Thyroid gland (tissue), 4 donors: ENCODE measurements around the gene CDC42BPA. TPM values are rescaled to one million over a fixed set of nuclear protein-coding genes. Genes with fewer than 3 reads are reported as not detected.

Source experiments
- DNase-seq, 2 donors: peaks; one replicate each; pipeline ENCODE4 v3.0.0-alpha.2; 2019
- H3K27ac ChIP-seq, 3 donors: fragments of 200-600 bp; sonication (generic); 1 replicate in 2 of 3; 2 replicates in 1 of 3; pipeline ENCODE4 v1.5.1; 2016 to 2019; ENCODE audit warnings: mild to moderate bottlenecking in 1 of 3, moderate library complexity in 1 of 3
- H3K27me3 ChIP-seq: fragments of 200-600 bp; sonication (generic); one replicate; pipeline ENCODE4 v1.5.1; 2019
- H3K36me3 ChIP-seq, 2 donors: fragments of 200-600 bp; sonication (generic); one replicate each; pipeline ENCODE4 v1.5.1; 2016 to 2019
- H3K4me1 ChIP-seq, 2 donors: fragments of 200-600 bp; sonication (generic); one replicate each; pipeline ENCODE4 v1.5.1; 2017 to 2019
- H3K4me3 ChIP-seq, 3 donors: fragments of 200-600 bp; sonication (generic); replicated peaks in 1 of 3; 1 replicate in 2 of 3; 2 replicates in 1 of 3; pipeline ENCODE4 v1.5.1; 2016; ENCODE audit warnings: mild to moderate bottlenecking in 1 of 3
- H3K9me3 ChIP-seq: fragments of 200-600 bp; sonication (generic); one replicate; pipeline ENCODE4 v1.5.1; 2017
- CTCF ChIP-seq, 6 experiments: fragments of 200-600 bp in 3 of 6; fragments of 450-650 bp in 3 of 6; sonication (generic) in 3 of 6; IDR thresholded peaks; one replicate each; pipeline ENCODE4 v1.5.1; 2016 to 2019; ENCODE audit warnings: antibody characterized with exemption in 6 of 6, mild to moderate bottlenecking in 2 of 6, inconsistent platforms in 1 of 6, moderate library complexity in 1 of 6
- POLR2A ChIP-seq, 2 donors: fragments of 450-650 bp; IDR thresholded peaks; one replicate each; pipeline ENCODE4 v1.6.1; 2017; ENCODE audit warnings: antibody characterized with exemption in 2 of 2, mild to moderate bottlenecking in 2 of 2, moderate library complexity in 1 of 2
- WGBS, 2 donors: methylation state at CpG; one replicate each; pipeline ENCODE4 v1.1.5; 2017; 5-methylcytosine and 5-hydroxymethylcytosine counted together
- intact Hi-C: fragments of 100-400 bp; cut with DNase I; formaldehyde crosslinking; loops from one replicate; pipeline ENCODE4 v1.15.1; 2023
- total RNA-seq, 4 donors: library from RNA; depleted of rRNA; stranded (reverse); fragments of >200 nt; gene quantifications; one replicate each; pipeline ENCODE4 v1.2.3, GENCODE V29; 2016

Gene CDC42BPA
- total RNA-seq, 4 donors from 2014 or later, result 25.0 to 50.0 (median 30.5) TPM

GRCh38 chr1:226950871-226951270 is 367.4 kb downstream of the CDC42BPA start:
- H3K27me3 ChIP-seq, result no peaks in the 10 kb centered on the region
- no peaks in the 10 kb centered on the region for H3K36me3 ChIP-seq
- H3K27ac ChIP-seq, result no peak overlapping the region
- WGBS, 2 donors, result 82 to 84% methylated on average over 6 of the region's 6 CpGs
- H3K4me3 ChIP-seq, result no peak overlapping the region
- DNase-seq, result no peak
- intact Hi-C loops, result no loop called here
- TF ChIP-seq POLR2A (IDR thresholded peaks at IDR 0.05) (no peak), CTCF (IDR thresholded peaks at IDR 0.05) (no peak)
- no peaks in the 10 kb centered on the region for H3K9me3 ChIP-seq
- peaks cover under 1 to 6% of the 10 kb centered on the region in 2 donors for H3K4me1 ChIP-seq

- Histone ChIP-seq H3K27ac (no peak overlapping the region), H3K4me3 (no peak overlapping the region), H3K36me3 (no peaks in the 10 kb centered on the region), H3K9me3 (no peaks in the 10 kb centered on the region), H3K4me1 (peaks cover 6 to 11% of the 10 kb centered on the region in 2 donors), H3K27me3 (no peaks in the 10 kb centered on the region)
- no peak for DNase-seq
- 100% methylated on average over 1 of the region's 1 CpG for WGBS, 2 donors
- intact Hi-C loops, result no loop called here
- TF ChIP-seq POLR2A (IDR thresholded peaks at IDR 0.05) (no peak), CTCF (IDR thresholded peaks at IDR 0.05) (no peak)
Observed at GRCh38 chr1:226950316-226950715, 368.0 kb downstream of the CDC42BPA start.

GRCh38 chr1:226949401-226949800 is 368.9 kb downstream of the CDC42BPA start:
- Histone ChIP-seq H3K4me1 (peaks cover 12 to 20% of the 10 kb centered on the region in 2 donors), H3K9me3 (no peaks in the 10 kb centered on the region), H3K4me3 (no peak overlapping the region), H3K36me3 (no peaks in the 10 kb centered on the region), H3K27ac (no peak overlapping the region), H3K27me3 (no peaks in the 10 kb centered on the region)
- 97 to 98% methylated on average over 3 of the region's 3 CpGs for WGBS, 2 donors
- TF ChIP-seq POLR2A (IDR thresholded peaks at IDR 0.05) (no peak), CTCF (IDR thresholded peaks at IDR 0.05) (no peak)
- no peak for DNase-seq
- intact Hi-C loops, result no loop called here

GRCh38 chr1:226948996-226949395 is 369.3 kb downstream of the CDC42BPA start:
- no peaks in the 10 kb centered on the region for H3K27me3 ChIP-seq
- no peak for DNase-seq
- H3K27ac ChIP-seq, result no peak overlapping the region
- no peak overlapping the region for H3K4me3 ChIP-seq
- no peaks in the 10 kb centered on the region for H3K36me3 ChIP-seq
- intact Hi-C loops, result no loop called here
- peaks cover 12 to 25% of the 10 kb centered on the region in 2 donors for H3K4me1 ChIP-seq
- H3K9me3 ChIP-seq, result no peaks in the 10 kb centered on the region
- TF ChIP-seq CTCF (IDR thresholded peaks at IDR 0.05), result no peak
- no peak for TF ChIP-seq POLR2A (IDR thresholded peaks at IDR 0.05)
- WGBS, 2 donors, result 97 to 98% methylated on average over 15 of the region's 15 CpGs

GRCh38 chr1:226948480-226948879 is 369.8 kb downstream of the CDC42BPA start:
- intact Hi-C loops, result no loop called here

More at GRCh38 chr1:226948480-226948879, 369.8 kb downstream of the CDC42BPA start:
- TF ChIP-seq CTCF (IDR thresholded peaks at IDR 0.05) (no peak), POLR2A (IDR thresholded peaks at IDR 0.05) (no peak)
- no peak overlapping the region for H3K27ac ChIP-seq
- H3K9me3 ChIP-seq, result no peaks in the 10 kb centered on the region
- H3K4me3 ChIP-seq, result no peak overlapping the region
- no peaks in the 10 kb centered on the region for H3K36me3 ChIP-seq
- peaks cover 12 to 28% of the 10 kb centered on the region in 2 donors for H3K4me1 ChIP-seq
- no peak for DNase-seq
- 96 to 97% methylated on average over 6 of the region's 6 CpGs for WGBS, 2 donors
- H3K27me3 ChIP-seq, result no peaks in the 10 kb centered on the region
